Thyroid gland (tissue), 4 donors: ENCODE data around the gene SCFD2.

ENCODE experiments used
- CTCF ChIP-seq, 6 experiments: fragments of 200-600 bp in 3 of 6; fragments of 450-650 bp in 3 of 6; sonication (generic) in 3 of 6; IDR thresholded peaks; one replicate each; pipeline ENCODE4 v1.5.1; 2016 to 2019; ENCODE audit warnings: antibody characterized with exemption in 6 of 6, mild to moderate bottlenecking in 2 of 6, inconsistent platforms in 1 of 6, moderate library complexity in 1 of 6
- POLR2A ChIP-seq, 2 donors: fragments of 450-650 bp; IDR thresholded peaks; one replicate each; pipeline ENCODE4 v1.6.1; 2017; ENCODE audit warnings: antibody characterized with exemption in 2 of 2, mild to moderate bottlenecking in 2 of 2, moderate library complexity in 1 of 2

DNA sequence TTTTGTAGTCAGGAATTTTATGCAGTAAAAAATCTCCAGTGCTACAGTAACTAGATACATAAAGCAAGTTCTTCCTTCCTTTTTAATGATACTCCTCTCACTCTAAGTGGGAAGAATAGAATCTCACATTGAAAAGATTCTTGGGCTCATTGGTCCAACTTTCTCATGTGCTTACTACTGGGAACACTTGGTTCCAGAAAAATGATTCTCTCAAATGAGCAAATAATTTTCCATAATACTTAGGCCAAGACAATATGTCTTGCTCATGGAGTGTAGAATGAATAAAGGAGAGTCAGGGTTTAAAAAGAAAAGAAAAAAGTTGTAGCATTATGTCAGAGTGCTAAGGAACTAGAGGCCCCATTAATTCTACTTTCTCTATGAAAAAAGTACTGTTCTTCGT is 306.0 kb downstream of the SCFD2 start:
- TF ChIP-seq CTCF (IDR thresholded peaks at IDR 0.05) (no peak), POLR2A (IDR thresholded peaks at IDR 0.05) (no peak)
